H1 (cell line): ENCODE data around the gene HTD2. TPM values are rescaled to one million over a fixed set of nuclear protein-coding genes. Genes with fewer than 3 reads are reported as not detected.

Experiments used
- CTCF ChIA-PET: fragments of 300-600 bp; sonication (Branson Sonifier 250); formaldehyde crosslinking; loops from one replicate; lab custom pipeline; 2021; ENCODE audit not compliant: partially characterized antibody; lab: Charles Lee
- POLR2A ChIA-PET: fragments of 300-600 bp; sonication (Branson Sonifier 250); formaldehyde crosslinking; loops from one replicate; lab custom pipeline; 2021; ENCODE audit warnings: inconsistent platforms; ENCODE audit not compliant: partially characterized antibody; lab: Charles Lee
- DNase-seq, 2 experiments: peaks; one replicate each; pipeline versions ENCODE4 v3.0.0 to v3.0.0-alpha.2; 2010 to 2022; ENCODE audit warnings: low spot score in 2 of 2, low read depth in 1 of 2, mixed read lengths in 1 of 2
- FAIRE-seq: peaks from 2 replicates; lab custom pipeline; 2011; peaks lifted over from hg19 to GRCh38; lab: Jason Lieb, UNC
- H2AFZ ChIP-seq: 2 replicates; pipeline ENCODE4 v1.8.1; 2012; ENCODE audit warnings: low read length, inconsistent platforms
- H2AK5ac ChIP-seq: 2 replicates; pipeline ENCODE4 v1.6.1; 2013; ENCODE audit warnings: low read depth, low read length
- H2BK120ac ChIP-seq: replicated peaks from 2 replicates; pipeline ENCODE3; 2013; ENCODE audit warnings: low read depth, low read length, inconsistent platforms
- H2BK12ac ChIP-seq: 2 replicates; pipeline ENCODE4 v1.6.1; 2013; ENCODE audit warnings: low read depth, low read length
- H2BK15ac ChIP-seq: 2 replicates; pipeline ENCODE4 v1.6.1; 2013; ENCODE audit warnings: low read length
- H2BK20ac ChIP-seq: 2 replicates; pipeline ENCODE4 v1.6.1; 2013; ENCODE audit warnings: low read length
- H2BK5ac ChIP-seq: 2 replicates; pipeline ENCODE4 v1.6.1; 2013; ENCODE audit warnings: low read depth, low read length
- H3K14ac ChIP-seq: 2 replicates; pipeline ENCODE4 v1.6.1; 2013; ENCODE audit warnings: inconsistent platforms; ENCODE audit not compliant: insufficient read length
- H3K18ac ChIP-seq: 2 replicates; pipeline ENCODE4 v1.6.1; 2013; ENCODE audit warnings: low read length; ENCODE audit errors: extremely low read depth
- H3K23ac ChIP-seq: 2 replicates; pipeline ENCODE4 v1.6.1; 2013; ENCODE audit warnings: inconsistent platforms; ENCODE audit not compliant: insufficient read length
- H3K23me2 ChIP-seq: 2 replicates; pipeline ENCODE4 v1.6.1; 2013; ENCODE audit warnings: low read depth, low read length
- H3K27ac ChIP-seq: 2 replicates; pipeline ENCODE4 v1.6.1; 2011; ENCODE audit warnings: low read depth, low read length, inconsistent platforms
- H3K27me3 ChIP-seq, 4 experiments: replicated peaks in 1 of 4; 1 replicate in 1 of 4; 2 replicates in 3 of 4; pipeline versions ENCODE4 v1.6.1 to v1.8.1; 2011 to 2013; ENCODE audit warnings: low read length in 3 of 4, mild to moderate bottlenecking in 3 of 4, inconsistent platforms in 2 of 4, mixed read lengths in 2 of 4, moderate library complexity in 1 of 4; ENCODE audit not compliant: control insufficient read depth in 3 of 4, insufficient read depth in 3 of 4; ENCODE audit errors: extremely low read depth in 1 of 4
- H3K36me3 ChIP-seq, 4 experiments: 2 replicates each; pipeline versions ENCODE4 v1.6.1 to v1.8.1; 2011 to 2013; ENCODE audit warnings: mild to moderate bottlenecking in 4 of 4, low read length in 3 of 4, moderate library complexity in 2 of 4, control low read depth in 1 of 4, inconsistent platforms in 1 of 4; ENCODE audit not compliant: insufficient read depth in 4 of 4, control insufficient read depth in 2 of 4
- H3K4ac ChIP-seq: replicated peaks from 2 replicates; pipeline ENCODE3; 2013; ENCODE audit warnings: low read length, low read depth, mixed read lengths, inconsistent platforms; ENCODE audit not compliant: insufficient read length
- H3K4me1 ChIP-seq, 4 experiments: replicated peaks in 1 of 4; 1 replicate in 1 of 4; 2 replicates in 3 of 4; pipeline versions ENCODE4 v1.6.1 to v1.8.1; 2011 to 2013; ENCODE audit warnings: low read length in 3 of 4, inconsistent platforms in 2 of 4, mixed read lengths in 1 of 4; ENCODE audit not compliant: insufficient read depth in 4 of 4, control insufficient read depth in 3 of 4
- H3K4me2 ChIP-seq, 2 experiments: 2 replicates each; pipeline versions ENCODE4 v1.6.1 to v1.8.1; 2011 to 2013; ENCODE audit warnings: low read depth in 2 of 2, low read length in 2 of 2, control low read depth in 1 of 2, inconsistent platforms in 1 of 2, mild to moderate bottlenecking in 1 of 2; ENCODE audit not compliant: insufficient read depth in 1 of 2
- H3K4me3 ChIP-seq, 4 experiments: fragments of 200-600, 300-600 bp in 1 of 4; sonication (generic), shearing (Covaris generic), sonication (Bioruptor Twin) in 1 of 4; 2 replicates each; pipeline versions ENCODE4 v1.5.1 to v1.8.1; 2011 to 2016; ENCODE audit warnings: low read length in 4 of 4, low read depth in 3 of 4, control low read depth in 2 of 4, inconsistent platforms in 2 of 4, mild to moderate bottlenecking in 2 of 4, mixed read lengths in 1 of 4, moderate library complexity in 1 of 4; ENCODE audit not compliant: insufficient read depth in 2 of 4; ENCODE audit errors: extremely low read depth in 1 of 4
- H3K56ac ChIP-seq: replicated peaks from 2 replicates; pipeline ENCODE3; 2013; ENCODE audit warnings: low read depth, mild to moderate bottlenecking, mixed read lengths, low read length, inconsistent platforms; ENCODE audit not compliant: insufficient read length
- H3K79me1 ChIP-seq: 2 replicates; pipeline ENCODE4 v1.6.1; 2013; ENCODE audit warnings: low read depth, low read length, control low read depth
- H3K79me2 ChIP-seq, 2 experiments: 2 replicates each; pipeline versions ENCODE4 v1.6.1 to v1.8.1; 2012 to 2013; ENCODE audit warnings: low read length in 2 of 2, mild to moderate bottlenecking in 2 of 2, inconsistent platforms in 1 of 2; ENCODE audit not compliant: insufficient read depth in 2 of 2, control insufficient read depth in 1 of 2
- H3K9ac ChIP-seq, 4 experiments: replicated peaks in 1 of 4; 1 replicate in 1 of 4; 2 replicates in 3 of 4; pipeline versions ENCODE4 v1.6.1 to v1.8.1; 2011 to 2013; ENCODE audit warnings: low read depth in 3 of 4, low read length in 3 of 4, control low read depth in 2 of 4, mild to moderate bottlenecking in 2 of 4, moderate library complexity in 2 of 4, inconsistent platforms in 1 of 4; ENCODE audit errors: extremely low read depth in 1 of 4
- H3K9me3 ChIP-seq, 2 experiments: 2 replicates each; pipeline versions ENCODE4 v1.6.1 to v1.8.1; 2012 to 2013; ENCODE audit warnings: mild to moderate bottlenecking in 2 of 2, moderate library complexity in 2 of 2, control low read depth in 1 of 2, inconsistent platforms in 1 of 2, low read depth in 1 of 2, low read length in 1 of 2, mixed read lengths in 1 of 2; ENCODE audit not compliant: insufficient read depth in 2 of 2
- H4K20me1 ChIP-seq, 2 experiments: replicated peaks in 1 of 2; 2 replicates each; pipeline versions ENCODE3 to v1.8.1; 2011 to 2013; ENCODE audit warnings: inconsistent platforms in 2 of 2, low read length in 2 of 2, mild to moderate bottlenecking in 1 of 2; ENCODE audit not compliant: insufficient read depth in 2 of 2, control insufficient read depth in 1 of 2
- H4K5ac ChIP-seq: 2 replicates; pipeline ENCODE4 v1.6.1; 2013; ENCODE audit warnings: low read length, low read depth, mixed read lengths, inconsistent platforms; ENCODE audit not compliant: insufficient read length
- H4K8ac ChIP-seq: 2 replicates; pipeline ENCODE4 v1.8.0; 2013; ENCODE audit warnings: mild to moderate bottlenecking, moderate library complexity, low read length, inconsistent platforms; ENCODE audit not compliant: insufficient read depth; ENCODE audit errors: extremely low read depth
- H4K91ac ChIP-seq: replicated peaks from 2 replicates; pipeline ENCODE3; 2013; ENCODE audit warnings: low read length, mixed read lengths, inconsistent platforms; ENCODE audit not compliant: insufficient read length
- BCL11A ChIP-seq, 2 experiments: IDR thresholded peaks; one replicate each; pipeline ENCODE4 v1.6.1; 2011; ENCODE audit warnings: low read depth in 2 of 2, low read length in 2 of 2, mild to moderate bottlenecking in 2 of 2
- CBX8 ChIP-seq: fragments of 300-800, 300-1000 bp; sonication (generic); IDR thresholded peaks from 2 replicates; pipeline ENCODE4 v1.7.1; 2016; ENCODE audit warnings: low read depth, low read length, borderline replicate concordance
- EP300 ChIP-seq, 2 experiments: IDR thresholded peaks; 1 replicate in 1 of 2; 2 replicates in 1 of 2; pipeline ENCODE4 v1.6.1; 2011 to 2012; ENCODE audit warnings: low read depth in 2 of 2, low read length in 2 of 2, mild to moderate bottlenecking in 2 of 2, borderline replicate concordance in 1 of 2, inconsistent platforms in 1 of 2, moderate library complexity in 1 of 2
- FOSL1 ChIP-seq: IDR thresholded peaks from 2 replicates; pipeline ENCODE4 v1.6.1; 2011; ENCODE audit warnings: mild to moderate bottlenecking, low read depth, low read length, moderate library complexity; ENCODE audit not compliant: insufficient read depth
- GABPA ChIP-seq: IDR thresholded peaks from 2 replicates; pipeline ENCODE4 v1.6.1; 2011; ENCODE audit warnings: mild to moderate bottlenecking, low read length, moderate library complexity, borderline replicate concordance; ENCODE audit not compliant: insufficient read depth
- MAFK ChIP-seq: IDR thresholded peaks from 2 replicates; pipeline ENCODE4 v1.6.1; 2012; ENCODE audit warnings: low read depth, mild to moderate bottlenecking, improper control_type of control experiment, low read length
- PHF8 ChIP-seq: fragments of 200-600 bp; sonication (generic); conservative IDR thresholded peaks from 2 replicates; pipeline ENCODE4 v1.7.1; 2012; ENCODE audit warnings: low read depth, mild to moderate bottlenecking, inconsistent platforms, low read length, moderate library complexity
- RAD21 ChIP-seq, 2 experiments: IDR thresholded peaks in 1 of 2; conservative IDR thresholded peaks in 1 of 2; 2 replicates each; pipeline ENCODE4 v1.6.1; 2011; ENCODE audit warnings: low read depth in 2 of 2, low read length in 2 of 2, improper control_type of control experiment in 1 of 2, inconsistent platforms in 1 of 2, mild to moderate bottlenecking in 1 of 2, moderate library complexity in 1 of 2
- RFX5 ChIP-seq: IDR thresholded peaks from 2 replicates; pipeline ENCODE4 v1.6.1; 2011; ENCODE audit warnings: low read depth, low read length, improper control_type of control experiment, borderline replicate concordance
- SP4 ChIP-seq: IDR thresholded peaks from 2 replicates; pipeline ENCODE4 v1.6.1; 2012; ENCODE audit warnings: low read length, inconsistent platforms
- SUZ12 ChIP-seq: fragments of 200-600 bp; sonication (generic); IDR thresholded peaks from 2 replicates; pipeline ENCODE4 v1.6.1; 2012; ENCODE audit warnings: mild to moderate bottlenecking, inconsistent platforms, low read length, moderate library complexity, mixed read lengths
- TAF1 ChIP-seq: IDR thresholded peaks from 2 replicates; pipeline ENCODE4 v1.6.1; 2011; ENCODE audit warnings: mild to moderate bottlenecking, low read depth, low read length
- TAF7 ChIP-seq: optimal IDR thresholded peaks from 2 replicates; pipeline ENCODE3; 2011; ENCODE audit warnings: low read depth, mild to moderate bottlenecking, inconsistent platforms, low read length, moderate library complexity, borderline replicate concordance
- TEAD4 ChIP-seq: IDR thresholded peaks from 2 replicates; pipeline ENCODE4 v1.6.1; 2012; ENCODE audit warnings: low read depth, low read length, inconsistent platforms, mixed read lengths
- WGBS, 2 experiments: shearing (Covaris generic) in 1 of 2; methylation state at CpG; one replicate each; pipeline versions ENCODE4 v1.1.6 to v1.1.7; 2013 to 2015; ENCODE audit warnings: low lambda C conversion rate in 2 of 2, mixed read lengths in 2 of 2, inconsistent platforms in 1 of 2, low coverage in 1 of 2, missing lambda C conversion rate in 1 of 2; ENCODE audit not compliant: insufficient replicate concordance in 2 of 2, insufficient coverage in 1 of 2, insufficient read length in 1 of 2; ENCODE audit errors: extremely low coverage in 1 of 2, missing lambda C conversion rate in 1 of 2; 5-methylcytosine and 5-hydroxymethylcytosine counted together
- polyA plus RNA-seq, 7 experiments: library from polyadenylated mRNA; depleted of rRNA in 3 of 7; stranded (reverse) in 5 of 7; unstranded in 2 of 7; fragments of >200 nt in 5 of 7; fragments of 200-250 nt in 2 of 7; gene quantifications; 1 replicate in 5 of 7; 2 replicates in 1 of 7; 4 replicates in 1 of 7; pipeline versions ENCODE4 v1.2.1 to v1.2.3, GENCODE V29; 2011 to 2013; ENCODE audit warnings: missing spikeins in 2 of 7, mixed read lengths in 2 of 7
- total RNA-seq: library from RNA; stranded (reverse); fragmentation: NEBNext Ultra II Directional; extraction: Animal tissue kit (Norgen Biotek cat#: 25700); gene quantifications from 2 replicates; pipeline ENCODE4 v1.2.1, GENCODE V29; 2021

Gene HTD2
- total and polyA plus RNA-seq, 2 of the 8 experiments (the other 6 are each of a cell fraction or from before 2014, with no cell fraction given) = 8.8 to 10.8 TPM

DNA sequence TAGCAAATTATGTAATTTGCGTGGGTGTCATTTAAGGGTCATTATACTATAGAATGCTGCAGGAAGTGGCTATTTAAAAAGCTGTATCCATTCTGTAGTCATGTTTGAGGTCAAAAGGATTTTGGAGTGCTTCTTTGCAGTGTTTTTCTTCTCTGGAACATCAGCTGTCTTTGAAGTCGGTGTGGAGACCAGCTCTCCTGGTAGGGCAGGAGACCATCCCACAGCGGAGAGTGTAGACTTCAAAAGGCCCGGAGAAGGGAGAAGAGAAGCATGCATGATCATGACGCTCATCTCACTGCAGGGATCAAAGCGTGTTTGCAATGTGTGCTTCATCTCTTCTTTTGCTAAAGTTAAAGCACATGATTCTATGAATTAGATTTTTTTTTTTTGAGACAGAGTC, 46.3 kb downstream of the HTD2 start:
- DNase-seq (no peak), FAIRE-seq (no peak)
- Histone ChIP-seq H2BK15ac (no peak overlapping the region), H4K20me1 (no peaks in the 10 kb centered on the region), H3K23ac (no peak overlapping the region), H2BK12ac (no peak overlapping the region), H2BK5ac (no peak overlapping the region), H2AK5ac (no peak overlapping the region), H2BK20ac (no peak overlapping the region), H3K9ac (no peak overlapping the region), H3K36me3 (no peaks in the 10 kb centered on the region), H3K14ac (no peak overlapping the region), H3K18ac (no peak overlapping the region), H2BK120ac (no peak overlapping the region), H3K27ac (no peak overlapping the region), H3K4me3 (no peak overlapping the region), H3K79me2 (no peaks in the 10 kb centered on the region), H4K91ac (no peak overlapping the region), H3K79me1 (no peaks in the 10 kb centered on the region), H3K23me2 (no peaks in the 10 kb centered on the region), H4K5ac (no peak overlapping the region), H3K9me3 (no peaks in the 10 kb centered on the region), H3K4me1 (0 out of 7 replicates have a peak, but pooled peaks cover 0 to 3% (median 2%) of the 10 kb centered on the region in 4 experiments), H3K4me2 (no peak overlapping the region), H3K27me3 (no peaks in the 10 kb centered on the region), H4K8ac (no peak overlapping the region), H3K4ac (no peak overlapping the region), H3K56ac (no peak overlapping the region), H2AFZ (no peak overlapping the region)
- ChIA-PET CTCF (interaction anchor here (0.6 to 2.6 kb wide), 12 partner anchors 13 to 185 kb away, joined by 3 to 11 read pairs (median 4); partner anchors contain the start of genes ACOX2, HTD2 and RPP14), POLR2A (no interaction called here)
- 94% methylated on average over 6 of the region's 6 CpGs; no CpG with 5 or more reads in 1 of the 2 experiments for WGBS, 2 experiments
- TF ChIP-seq MAFK = no peak
- TF ChIP-seq PHF8 = no peak
- no peak for TF ChIP-seq SP4
- TF ChIP-seq BCL11A (IDR thresholded peaks at IDR 0.05; ENCODE audit: low read depth in 2 of 2, low read length in 2 of 2) = no peak
- no peak for TF ChIP-seq RAD21 (IDR thresholded peaks at IDR 0.05 in 1 of 2, conservative IDR thresholded peaks at IDR 0.05 in 1 of 2; ENCODE audit: low read depth in 2 of 2, low read length in 2 of 2)
- no peak for TF ChIP-seq RFX5
- TF ChIP-seq EP300 (IDR thresholded peaks at IDR 0.05; ENCODE audit: borderline replicate concordance in 1 of 2, low read depth in 2 of 2, low read length in 2 of 2) = no peak
- TF ChIP-seq GABPA = no peak
- TF ChIP-seq TAF7 = no peak
- TF ChIP-seq TAF1 = no peak
- TF ChIP-seq CBX8 = no peak
- no peak for TF ChIP-seq TEAD4
- TF ChIP-seq FOSL1 = no peak
- no peak for TF ChIP-seq SUZ12
